ENCODE data around the gene PRAME. TPM values are rescaled to one million over a fixed set of nuclear protein-coding genes. Genes with fewer than 3 reads are reported as not detected.

PRAME gene
- total and polyA plus RNA-seq, 2 experiments from 2014 or later = not detected

DNA sequence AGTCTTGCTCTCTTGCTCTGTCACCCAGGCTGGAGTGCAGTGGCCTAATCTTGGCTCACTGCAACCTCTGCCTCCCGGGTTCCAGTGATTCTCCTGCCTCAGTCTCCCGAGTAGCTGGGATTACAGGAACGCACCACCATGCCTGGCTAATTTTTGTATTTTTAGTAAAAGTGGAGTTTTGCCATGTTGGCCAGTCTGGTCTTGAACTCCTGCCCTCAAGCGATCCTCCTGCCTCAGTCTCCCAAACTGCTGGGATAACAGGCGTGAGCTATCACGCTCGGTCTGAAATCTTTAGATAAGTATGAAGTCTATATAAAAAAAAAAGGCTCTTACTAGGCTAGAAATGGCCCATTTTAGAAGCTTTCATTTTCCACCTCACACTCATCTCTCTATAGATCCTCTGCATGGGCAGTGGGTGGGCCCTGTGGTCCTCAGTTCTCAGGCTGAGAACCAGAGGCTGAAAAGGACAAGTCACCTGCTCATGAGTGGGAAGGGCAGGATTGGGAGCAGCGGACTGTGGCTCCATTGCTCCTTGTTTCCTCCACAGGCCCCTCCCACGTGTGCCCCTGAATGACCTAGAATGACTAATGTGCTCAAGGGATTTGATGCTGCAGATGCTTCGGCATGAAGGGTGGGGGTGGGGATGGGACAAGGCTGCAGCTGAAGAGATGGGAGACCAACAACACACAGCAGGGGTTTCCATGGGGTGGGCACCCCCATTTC, 19.8 kb upstream of the PRAME start:
- H3K4me1 Mint-ChIP-seq = no peaks in the 10 kb centered on the region
- no peaks in the 10 kb centered on the region for H3K36me3 ChIP-seq (ENCODE audit: insufficient read depth)
- no peak overlapping the region for H3K4me3 Mint-ChIP-seq
- H3K4me2 ChIP-seq = no peak overlapping the region
- no peaks in the 10 kb centered on the region for H3K79me2 ChIP-seq (replicated peaks; ENCODE audit: insufficient read depth)
- no peak overlapping the region for H2AFZ ChIP-seq
- H3K36me3 Mint-ChIP-seq (ENCODE audit: low read depth) = no peaks in the 10 kb centered on the region
- no peaks in the 10 kb centered on the region for H3K4me1 ChIP-seq (ENCODE audit: insufficient read depth)
- H4K20me1 ChIP-seq (replicated peaks; ENCODE audit: insufficient read depth) = no peaks in the 10 kb centered on the region
- no peaks in the 10 kb centered on the region; the same call in 2 of the 3 replicates for H3K9me3 Mint-ChIP-seq
- no peak overlapping the region for H3K27ac ChIP-seq (ENCODE audit: low read depth)
- H3K27me3 Mint-ChIP-seq (ENCODE audit: insufficient read depth, low read depth, poor library complexity) = peaks cover 80% of the 10 kb centered on the region
- no peak for ATAC-seq
- H3K9me2 ChIP-seq (ENCODE audit: insufficient read depth) = no peaks in the 10 kb centered on the region
- peaks cover 100% of the 10 kb centered on the region for H3K27me3 ChIP-seq (ENCODE audit: insufficient read depth)
- H3K27ac Mint-ChIP-seq = no peak overlapping the region
- no peak for TF ChIP-seq CTCF (conservative IDR thresholded peaks at IDR 0.05; ENCODE audit: low read depth in 2 of 2)
- DNase-seq (ENCODE audit: low spot score) = no peak
- no peak overlapping the region for H3K4me3 ChIP-seq
- no peaks in the 10 kb centered on the region for H3F3A ChIP-seq (replicated peaks; ENCODE audit: low read depth)

- Histone ChIP-seq H3K4me3 (no peak overlapping the region), H2AFZ (no peak overlapping the region), H4K20me1 (replicated peaks; ENCODE audit: insufficient read depth) (no peaks in the 10 kb centered on the region), H3K79me2 (replicated peaks; ENCODE audit: insufficient read depth) (no peaks in the 10 kb centered on the region), H3K4me1 (ENCODE audit: insufficient read depth) (no peaks in the 10 kb centered on the region), H3K9me2 (ENCODE audit: insufficient read depth) (no peaks in the 10 kb centered on the region), H3K27me3 (ENCODE audit: insufficient read depth) (peaks cover 100% of the 10 kb centered on the region), H3K36me3 (ENCODE audit: insufficient read depth) (no peaks in the 10 kb centered on the region), H3K27ac (ENCODE audit: low read depth) (no peak overlapping the region), H3K4me2 (no peak overlapping the region), H3F3A (replicated peaks; ENCODE audit: low read depth) (no peaks in the 10 kb centered on the region)
- no peak for TF ChIP-seq POLR2AphosphoS5 (IDR thresholded peaks at IDR 0.05; ENCODE audit: low read depth)
- TF ChIP-seq, protein P1, sequence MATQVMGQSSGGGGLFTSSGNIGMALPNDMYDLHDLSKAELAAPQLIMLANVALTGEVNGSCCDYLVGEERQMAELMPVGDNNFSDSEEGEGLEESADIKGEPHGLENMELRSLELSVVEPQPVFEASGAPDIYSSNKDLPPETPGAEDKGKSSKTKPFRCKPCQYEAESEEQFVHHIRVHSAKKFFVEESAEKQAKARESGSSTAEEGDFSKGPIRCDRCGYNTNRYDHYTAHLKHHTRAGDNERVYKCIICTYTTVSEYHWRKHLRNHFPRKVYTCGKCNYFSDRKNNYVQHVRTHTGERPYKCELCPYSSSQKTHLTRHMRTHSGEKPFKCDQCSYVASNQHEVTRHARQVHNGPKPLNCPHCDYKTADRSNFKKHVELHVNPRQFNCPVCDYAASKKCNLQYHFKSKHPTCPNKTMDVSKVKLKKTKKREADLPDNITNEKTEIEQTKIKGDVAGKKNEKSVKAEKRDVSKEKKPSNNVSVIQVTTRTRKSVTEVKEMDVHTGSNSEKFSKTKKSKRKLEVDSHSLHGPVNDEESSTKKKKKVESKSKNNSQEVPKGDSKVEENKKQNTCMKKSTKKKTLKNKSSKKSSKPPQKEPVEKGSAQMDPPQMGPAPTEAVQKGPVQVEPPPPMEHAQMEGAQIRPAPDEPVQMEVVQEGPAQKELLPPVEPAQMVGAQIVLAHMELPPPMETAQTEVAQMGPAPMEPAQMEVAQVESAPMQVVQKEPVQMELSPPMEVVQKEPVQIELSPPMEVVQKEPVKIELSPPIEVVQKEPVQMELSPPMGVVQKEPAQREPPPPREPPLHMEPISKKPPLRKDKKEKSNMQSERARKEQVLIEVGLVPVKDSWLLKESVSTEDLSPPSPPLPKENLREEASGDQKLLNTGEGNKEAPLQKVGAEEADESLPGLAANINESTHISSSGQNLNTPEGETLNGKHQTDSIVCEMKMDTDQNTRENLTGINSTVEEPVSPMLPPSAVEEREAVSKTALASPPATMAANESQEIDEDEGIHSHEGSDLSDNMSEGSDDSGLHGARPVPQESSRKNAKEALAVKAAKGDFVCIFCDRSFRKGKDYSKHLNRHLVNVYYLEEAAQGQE (IDR thresholded peaks at IDR 0.05; ENCODE audit: unreplicated experiment) = no peak
- no peak for TF ChIP-seq ZNF331 (CRISPR knock-in tag; IDR thresholded peaks at IDR 0.05; ENCODE audit: low read depth)
- no peak for TF ChIP-seq JUNB (IDR thresholded peaks at IDR 0.05; ENCODE audit: unreplicated experiment)
- no peak for TF ChIP-seq CREB1 (CRISPR knock-in tag; IDR thresholded peaks at IDR 0.05; ENCODE audit: low read depth)
- TF ChIP-seq ETS1 (IDR thresholded peaks at IDR 0.05) = no peak
- no peak for TF ChIP-seq STAT1 (IDR thresholded peaks at IDR 0.05; ENCODE audit: unreplicated experiment)
- TF ChIP-seq EZH2 (IDR thresholded peaks at IDR 0.05; ENCODE audit: low read depth, unreplicated experiment) = no peak
- peaks cover 84% of the 10 kb centered on the region for H3K27me3 Mint-ChIP-seq (ENCODE audit: insufficient read depth, low read depth, poor library complexity)
- no peak overlapping the region for H3K4me3 Mint-ChIP-seq
- no peaks in the 10 kb centered on the region for H3K36me3 Mint-ChIP-seq (ENCODE audit: low read depth)
- no peaks in the 10 kb centered on the region for H3K4me1 Mint-ChIP-seq
- no peak for DNase-seq (ENCODE audit: low spot score)
- no peak overlapping the region for H3K27ac Mint-ChIP-seq
- H3K9me3 Mint-ChIP-seq = no peaks in the 10 kb centered on the region; the same call in 2 of the 3 replicates
- ATAC-seq = no peak
Measured at GRCh38 chr22:22576989-22577427, 17.9 kb upstream of the PRAME start.
